Measurements from ENCODE around the gene ALKBH6.
A peak's percentile ranks its signal among the peaks of the same experiment; 100 is the strongest.

ALKBH6 gene

DNA sequence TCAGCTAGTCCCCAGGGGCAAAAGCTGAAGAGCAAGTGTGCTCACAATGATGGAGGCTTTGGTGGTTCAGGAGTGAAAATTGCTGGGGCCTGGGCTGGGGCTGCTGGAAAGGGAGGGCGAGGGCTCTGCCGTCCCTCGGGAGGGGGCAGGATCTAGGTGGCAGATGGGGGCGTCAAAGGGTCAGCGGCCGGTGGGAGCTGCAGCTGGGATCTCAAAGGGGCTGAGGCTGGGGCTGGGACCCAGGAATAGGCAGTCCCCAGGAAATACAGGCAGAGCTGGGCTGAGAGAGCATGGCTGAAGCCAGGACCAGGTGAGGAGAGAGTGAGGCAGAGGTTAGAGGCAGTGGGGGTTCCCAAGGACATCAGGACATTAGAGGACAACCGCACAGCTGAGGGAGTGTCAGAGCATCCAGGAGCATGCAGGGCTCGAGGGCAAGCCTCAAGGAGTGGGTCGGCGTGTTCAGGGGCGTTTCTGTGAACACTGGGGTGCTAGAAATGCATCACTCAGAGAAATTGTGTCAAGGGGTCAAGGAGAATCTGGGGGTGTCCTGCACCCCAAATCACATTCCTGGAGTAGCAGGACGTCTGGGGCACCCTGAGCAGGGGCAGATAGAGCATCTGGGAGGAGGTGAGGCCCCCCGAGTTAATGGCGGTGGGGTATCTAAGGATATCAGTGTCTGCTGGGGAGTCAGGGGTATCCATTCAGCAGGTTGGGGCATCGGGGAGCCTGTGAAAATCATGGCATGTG, 4.2 kb downstream of the ALKBH6 start:
- Histone ChIP-seq H3K27ac (ENCODE audit: extremely low read depth, low read depth, low read length) (peak overlapping the region; percentile 38; the same call in 1 of the 2 replicates), H3K36me3 (ENCODE audit: control insufficient read depth in 2 of 2, insufficient read depth in 1 of 2, low read length in 2 of 2) (peaks cover 7 to 27% of the 10 kb centered on the region in 2 experiments; a peak in 2 of 3 replicates), H3K4me1 (ENCODE audit: control insufficient read depth, insufficient read depth, low read length) (peaks cover 15% of the 10 kb centered on the region), H3K4me3 (ENCODE audit: low read depth, low read length) (no peak overlapping the region), H3K9me3 (ENCODE audit: control insufficient read depth, insufficient read depth, low read depth, low read length) (no peaks in the 10 kb centered on the region)
- ChIA-PET POLR2A (interaction anchor here (1.2 to 2.3 kb wide), 4 partner anchors 11 to 44 kb away, joined by 3 to 12 read pairs (median 4); partner anchors contain the start of gene THAP8), CTCF (interaction anchor here (0.8 kb wide), 1 partner anchor 183 kb away, joined by 3 read pairs; no protein-coding TSS in a partner anchor)
- no peak for TF ChIP-seq ZNF114 (tag by site-specific recombination; IDR thresholded peaks at IDR 0.05)
- no peak for TF ChIP-seq ZNF19 (tag by site-specific recombination; IDR thresholded peaks at IDR 0.05; ENCODE audit: low read depth)
- TF ChIP-seq ZNF335 (tag by site-specific recombination; conservative IDR thresholded peaks at IDR 0.05) = no peak
- no peak for TF ChIP-seq ZNF776 (tag by site-specific recombination; IDR thresholded peaks at IDR 0.05; ENCODE audit: borderline replicate concordance)
- peak; percentile 40; the same call in 1 of the 2 replicates for TF ChIP-seq GLIS2 (tag by site-specific recombination; IDR thresholded peaks at IDR 0.05)
- no peak for TF ChIP-seq ZNF112 (tag by site-specific recombination; IDR thresholded peaks at IDR 0.05)
- TF ChIP-seq, protein P1, sequence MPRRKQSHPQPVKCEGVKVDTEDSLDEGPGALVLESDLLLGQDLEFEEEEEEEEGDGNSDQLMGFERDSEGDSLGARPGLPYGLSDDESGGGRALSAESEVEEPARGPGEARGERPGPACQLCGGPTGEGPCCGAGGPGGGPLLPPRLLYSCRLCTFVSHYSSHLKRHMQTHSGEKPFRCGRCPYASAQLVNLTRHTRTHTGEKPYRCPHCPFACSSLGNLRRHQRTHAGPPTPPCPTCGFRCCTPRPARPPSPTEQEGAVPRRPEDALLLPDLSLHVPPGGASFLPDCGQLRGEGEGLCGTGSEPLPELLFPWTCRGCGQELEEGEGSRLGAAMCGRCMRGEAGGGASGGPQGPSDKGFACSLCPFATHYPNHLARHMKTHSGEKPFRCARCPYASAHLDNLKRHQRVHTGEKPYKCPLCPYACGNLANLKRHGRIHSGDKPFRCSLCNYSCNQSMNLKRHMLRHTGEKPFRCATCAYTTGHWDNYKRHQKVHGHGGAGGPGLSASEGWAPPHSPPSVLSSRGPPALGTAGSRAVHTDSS (tag by site-specific recombination; IDR thresholded peaks at IDR 0.05) = no peak
- no peak for TF ChIP-seq ZNF133 (tag by site-specific recombination; IDR thresholded peaks at IDR 0.05)
- TF ChIP-seq, protein P2, sequence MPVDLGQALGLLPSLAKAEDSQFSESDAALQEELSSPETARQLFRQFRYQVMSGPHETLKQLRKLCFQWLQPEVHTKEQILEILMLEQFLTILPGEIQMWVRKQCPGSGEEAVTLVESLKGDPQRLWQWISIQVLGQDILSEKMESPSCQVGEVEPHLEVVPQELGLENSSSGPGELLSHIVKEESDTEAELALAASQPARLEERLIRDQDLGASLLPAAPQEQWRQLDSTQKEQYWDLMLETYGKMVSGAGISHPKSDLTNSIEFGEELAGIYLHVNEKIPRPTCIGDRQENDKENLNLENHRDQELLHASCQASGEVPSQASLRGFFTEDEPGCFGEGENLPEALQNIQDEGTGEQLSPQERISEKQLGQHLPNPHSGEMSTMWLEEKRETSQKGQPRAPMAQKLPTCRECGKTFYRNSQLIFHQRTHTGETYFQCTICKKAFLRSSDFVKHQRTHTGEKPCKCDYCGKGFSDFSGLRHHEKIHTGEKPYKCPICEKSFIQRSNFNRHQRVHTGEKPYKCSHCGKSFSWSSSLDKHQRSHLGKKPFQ (tag by site-specific recombination; IDR thresholded peaks at IDR 0.05) = no peak
- peak; percentile 54; the same call in 1 of the 2 replicates for TF ChIP-seq ZBTB20 (tag by site-specific recombination; IDR thresholded peaks at IDR 0.05)
- TF ChIP-seq ZNF664 (tag by site-specific recombination; IDR thresholded peaks at IDR 0.05) = no peak
- no peak for TF ChIP-seq SCRT2 (tag by site-specific recombination; IDR thresholded peaks at IDR 0.05)
- TF ChIP-seq ZNF2 (tag by site-specific recombination; IDR thresholded peaks at IDR 0.05) = no peak
- TF ChIP-seq ZEB2 (tag by site-specific recombination; IDR thresholded peaks at IDR 0.05) = no peak
- no peak for TF ChIP-seq GFI1B (tag by site-specific recombination; IDR thresholded peaks at IDR 0.05)
- TF ChIP-seq ZBTB7A (tag by site-specific recombination; IDR thresholded peaks at IDR 0.05; ENCODE audit: low read depth) = 0 out of 2 replicates have a peak, but pooled peaks have one; percentile 6
- TF ChIP-seq ZNF48 (tag by site-specific recombination; IDR thresholded peaks at IDR 0.05) = no peak
- TF ChIP-seq, protein P3, sequence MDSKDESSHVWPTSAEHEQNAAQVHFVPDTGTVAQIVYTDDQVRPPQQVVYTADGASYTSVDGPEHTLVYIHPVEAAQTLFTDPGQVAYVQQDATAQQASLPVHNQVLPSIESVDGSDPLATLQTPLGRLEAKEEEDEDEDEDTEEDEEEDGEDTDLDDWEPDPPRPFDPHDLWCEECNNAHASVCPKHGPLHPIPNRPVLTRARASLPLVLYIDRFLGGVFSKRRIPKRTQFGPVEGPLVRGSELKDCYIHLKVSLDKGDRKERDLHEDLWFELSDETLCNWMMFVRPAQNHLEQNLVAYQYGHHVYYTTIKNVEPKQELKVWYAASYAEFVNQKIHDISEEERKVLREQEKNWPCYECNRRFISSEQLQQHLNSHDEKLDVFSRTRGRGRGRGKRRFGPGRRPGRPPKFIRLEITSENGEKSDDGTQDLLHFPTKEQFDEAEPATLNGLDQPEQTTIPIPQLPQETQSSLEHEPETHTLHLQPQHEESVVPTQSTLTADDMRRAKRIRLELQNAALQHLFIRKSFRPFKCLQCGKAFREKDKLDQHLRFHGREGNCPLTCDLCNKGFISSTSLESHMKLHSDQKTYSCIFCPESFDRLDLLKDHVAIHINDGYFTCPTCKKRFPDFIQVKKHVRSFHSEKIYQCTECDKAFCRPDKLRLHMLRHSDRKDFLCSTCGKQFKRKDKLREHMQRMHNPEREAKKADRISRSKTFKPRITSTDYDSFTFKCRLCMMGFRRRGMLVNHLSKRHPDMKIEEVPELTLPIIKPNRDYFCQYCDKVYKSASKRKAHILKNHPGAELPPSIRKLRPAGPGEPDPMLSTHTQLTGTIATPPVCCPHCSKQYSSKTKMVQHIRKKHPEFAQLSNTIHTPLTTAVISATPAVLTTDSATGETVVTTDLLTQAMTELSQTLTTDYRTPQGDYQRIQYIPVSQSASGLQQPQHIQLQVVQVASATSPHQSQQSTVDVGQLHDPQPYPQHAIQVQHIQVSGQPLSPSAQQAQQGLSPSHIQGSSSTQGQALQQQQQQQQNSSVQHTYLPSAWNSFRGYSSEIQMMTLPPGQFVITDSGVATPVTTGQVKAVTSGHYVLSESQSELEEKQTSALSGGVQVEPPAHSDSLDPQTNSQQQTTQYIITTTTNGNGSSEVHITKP (tag by site-specific recombination; IDR thresholded peaks at IDR 0.05) = no peak
- no peak for TF ChIP-seq ZNF211 (tag by site-specific recombination; IDR thresholded peaks at IDR 0.05; ENCODE audit: low read depth)
- TF ChIP-seq ZNF510 (tag by site-specific recombination; IDR thresholded peaks at IDR 0.05; ENCODE audit: insufficient replicate concordance) = no peak
- TF ChIP-seq ZNF416 (tag by site-specific recombination; IDR thresholded peaks at IDR 0.05) = no peak
- no peak for TF ChIP-seq ZNF544 (tag by site-specific recombination; IDR thresholded peaks at IDR 0.05)
- TF ChIP-seq, protein P4, sequence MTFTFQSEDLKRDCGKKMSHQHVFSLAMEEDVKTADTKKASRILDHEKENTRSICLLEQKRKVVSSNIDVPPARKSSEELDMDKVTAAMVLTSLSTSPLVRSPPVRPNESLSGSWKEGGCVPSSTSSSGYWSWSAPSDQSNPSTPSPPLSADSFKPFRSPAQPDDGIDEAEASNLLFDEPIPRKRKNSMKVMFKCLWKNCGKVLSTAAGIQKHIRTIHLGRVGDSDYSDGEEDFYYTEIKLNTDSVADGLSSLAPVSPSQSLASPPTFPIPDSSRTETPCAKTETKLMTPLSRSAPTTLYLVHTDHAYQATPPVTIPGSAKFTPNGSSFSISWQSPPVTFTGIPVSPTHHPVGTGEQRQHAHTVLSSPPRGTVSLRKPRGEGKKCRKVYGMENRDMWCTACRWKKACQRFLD (tag by site-specific recombination; IDR thresholded peaks at IDR 0.05) = no peak
- TF ChIP-seq, protein P5, sequence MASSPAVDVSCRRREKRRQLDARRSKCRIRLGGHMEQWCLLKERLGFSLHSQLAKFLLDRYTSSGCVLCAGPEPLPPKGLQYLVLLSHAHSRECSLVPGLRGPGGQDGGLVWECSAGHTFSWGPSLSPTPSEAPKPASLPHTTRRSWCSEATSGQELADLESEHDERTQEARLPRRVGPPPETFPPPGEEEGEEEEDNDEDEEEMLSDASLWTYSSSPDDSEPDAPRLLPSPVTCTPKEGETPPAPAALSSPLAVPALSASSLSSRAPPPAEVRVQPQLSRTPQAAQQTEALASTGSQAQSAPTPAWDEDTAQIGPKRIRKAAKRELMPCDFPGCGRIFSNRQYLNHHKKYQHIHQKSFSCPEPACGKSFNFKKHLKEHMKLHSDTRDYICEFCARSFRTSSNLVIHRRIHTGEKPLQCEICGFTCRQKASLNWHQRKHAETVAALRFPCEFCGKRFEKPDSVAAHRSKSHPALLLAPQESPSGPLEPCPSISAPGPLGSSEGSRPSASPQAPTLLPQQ (tag by site-specific recombination; IDR thresholded peaks at IDR 0.05) = no peak
- TF ChIP-seq ZNF561 (tag by site-specific recombination; IDR thresholded peaks at IDR 0.05; ENCODE audit: borderline replicate concordance) = no peak
- no peak for TF ChIP-seq ZNF391 (tag by site-specific recombination; IDR thresholded peaks at IDR 0.05; ENCODE audit: borderline replicate concordance, low read depth)
- no peak for TF ChIP-seq ZNF174 (tag by site-specific recombination; IDR thresholded peaks at IDR 0.05)

Data from HEK293 (cell line).